Measurements from ENCODE around the gene LEMD3.

LEMD3 gene

DNA sequence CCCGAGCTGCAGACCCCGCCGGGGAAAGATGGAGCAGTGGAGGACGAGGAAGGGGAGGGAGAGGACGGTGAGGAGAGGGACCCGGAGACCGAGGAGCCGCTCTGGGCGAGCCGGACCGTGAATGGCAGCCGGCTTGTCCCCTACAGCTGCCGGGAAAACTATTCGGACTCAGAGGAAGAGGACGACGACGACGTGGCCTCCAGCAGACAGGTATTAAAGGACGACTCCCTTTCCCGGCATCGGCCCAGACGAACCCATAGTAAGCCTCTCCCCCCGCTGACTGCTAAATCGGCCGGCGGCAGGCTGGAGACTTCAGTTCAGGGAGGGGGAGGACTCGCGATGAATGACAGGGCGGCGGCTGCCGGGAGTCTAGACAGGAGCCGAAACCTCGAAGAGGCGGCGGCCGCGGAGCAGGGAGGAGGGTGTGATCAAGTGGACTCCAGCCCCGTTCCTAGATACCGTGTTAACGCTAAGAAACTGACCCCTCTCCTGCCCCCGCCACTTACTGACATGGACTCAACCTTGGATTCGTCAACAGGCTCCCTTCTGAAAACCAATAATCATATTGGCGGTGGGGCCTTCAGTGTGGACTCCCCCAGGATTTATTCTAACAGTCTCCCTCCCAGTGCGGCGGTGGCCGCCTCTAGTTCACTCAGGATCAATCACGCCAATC is 962 bp downstream of the LEMD3 start:
- DNase-seq (ENCODE audit: low read depth), result no peak

DNA sequence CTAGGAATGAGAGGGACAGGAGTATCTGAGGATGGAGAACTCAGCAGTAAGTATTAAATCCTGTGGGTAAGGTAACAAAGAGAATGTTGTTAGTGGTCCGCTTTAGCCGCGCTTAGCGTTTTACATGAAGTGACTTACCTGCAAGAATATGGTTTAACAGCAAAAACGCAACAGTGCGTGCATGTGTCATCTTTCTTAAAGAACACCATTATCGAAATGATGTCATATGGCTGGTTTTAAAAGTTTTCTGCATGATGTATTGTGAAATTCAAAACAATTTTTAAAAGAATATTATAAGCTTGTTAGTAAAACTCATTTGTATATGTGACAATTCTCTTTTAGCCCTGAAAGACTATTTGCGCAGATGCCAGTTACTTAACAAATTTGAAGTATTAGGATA is 1.7 kb downstream of the LEMD3 start:
- DNase-seq (ENCODE audit: low read depth), result no peak

DNA sequence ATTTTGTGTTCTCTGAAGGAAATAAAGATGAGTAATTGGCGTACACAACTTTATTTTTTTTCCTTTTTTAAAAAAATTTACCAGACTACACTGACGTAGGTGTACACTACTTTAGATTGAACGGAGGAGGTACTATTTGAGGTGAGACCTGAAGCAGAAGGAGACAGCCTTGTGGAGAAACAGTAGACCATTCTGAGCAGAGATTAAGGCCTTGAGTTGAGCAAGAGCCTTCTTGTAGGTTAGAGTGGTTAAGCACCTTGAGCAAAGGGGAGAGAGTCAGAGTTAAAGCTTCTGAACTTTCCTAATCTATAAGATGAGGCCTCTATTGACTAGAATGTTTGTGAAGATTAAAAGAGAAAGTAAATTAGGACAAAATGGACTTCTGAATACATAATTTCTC is 2.5 kb downstream of the LEMD3 start:
- no peak for DNase-seq (ENCODE audit: low read depth)

DNA sequence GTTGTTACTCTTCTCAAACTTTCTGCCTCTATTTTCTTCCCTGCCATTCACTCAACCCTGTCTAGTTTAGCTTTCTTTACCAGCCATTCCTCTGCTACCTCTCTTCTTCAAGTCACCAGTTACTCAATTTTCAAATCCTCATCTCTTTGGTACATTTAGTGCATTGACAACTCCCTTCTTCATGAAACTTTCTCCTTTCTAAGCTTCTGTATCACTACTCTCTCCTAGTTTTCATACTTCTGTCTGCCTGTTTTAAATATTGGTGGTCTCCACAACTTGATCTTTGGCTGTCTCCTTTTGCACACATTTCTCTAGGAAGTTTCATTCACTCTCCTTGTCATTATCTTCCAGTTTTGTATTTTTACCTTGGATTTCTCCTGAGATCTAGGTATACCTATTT is 6.0 kb downstream of the LEMD3 start:
- no peak for DNase-seq (ENCODE audit: low read depth)

DNA sequence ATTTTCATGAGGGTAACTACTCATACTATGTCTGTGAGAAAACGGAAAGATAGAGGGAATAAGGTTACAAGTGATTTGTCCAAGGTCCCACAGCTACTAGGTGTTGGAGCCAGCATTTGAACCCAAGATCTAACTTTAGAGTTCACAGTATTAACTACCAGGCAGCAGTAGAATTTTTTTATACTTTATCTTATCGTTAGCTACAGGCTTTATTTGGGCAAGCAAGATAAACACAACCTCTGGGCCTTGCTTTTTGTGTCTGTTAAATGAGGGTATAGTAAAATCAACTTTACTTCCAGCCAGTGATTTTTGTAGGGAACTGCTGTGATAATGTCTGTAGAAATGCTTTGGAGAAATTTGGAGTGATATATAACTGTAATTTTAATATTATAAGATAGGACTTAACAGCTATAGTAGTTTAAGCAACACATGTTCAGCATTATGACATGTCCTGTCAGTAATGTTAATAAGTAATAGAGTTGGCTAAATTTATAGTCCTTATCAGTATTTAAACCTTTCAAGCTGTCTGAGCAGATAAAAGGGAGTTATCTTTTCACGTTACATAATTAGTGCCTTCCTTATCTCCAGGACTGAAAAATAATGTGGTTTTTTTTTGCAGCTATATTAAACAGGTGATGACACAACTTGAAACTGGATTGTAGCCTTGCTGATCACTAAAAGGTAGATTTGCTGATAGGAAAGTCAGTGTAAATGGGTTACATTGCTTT is 12.8 kb downstream of the LEMD3 start:
- no peak for DNase-seq (ENCODE audit: low read depth)

DNA sequence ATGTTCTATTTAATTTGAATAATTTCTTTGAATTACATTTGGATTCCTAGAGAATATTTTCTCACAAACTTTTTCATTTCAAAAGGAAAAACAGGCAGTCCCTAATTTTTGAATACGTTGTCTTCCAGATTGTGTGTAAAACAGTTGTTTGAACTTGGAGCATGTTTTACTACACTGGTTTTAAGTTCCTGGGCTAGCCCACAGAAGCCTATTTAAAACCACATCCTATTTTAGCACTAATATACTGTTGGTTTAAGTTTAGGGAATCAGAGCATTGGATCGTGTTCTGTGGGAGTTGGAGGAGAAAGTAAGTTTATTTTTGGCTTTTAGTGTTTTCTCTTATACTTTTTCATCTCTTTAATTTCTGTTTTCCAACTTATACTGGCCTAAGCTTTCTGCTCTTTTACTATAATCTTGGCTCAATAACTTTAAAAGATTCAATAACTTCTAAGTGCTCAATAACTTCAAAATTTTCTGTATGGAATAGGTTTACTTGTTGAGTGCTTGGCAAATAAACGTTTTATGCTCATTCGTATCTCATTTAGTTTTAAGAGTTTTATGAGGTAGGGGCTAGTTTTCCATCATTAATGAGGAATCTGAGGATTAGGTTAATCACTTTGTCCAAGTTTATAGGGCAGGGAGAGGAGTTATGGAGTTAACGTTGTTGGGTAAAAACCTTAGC is 14.9 kb downstream of the LEMD3 start:
- DNase-seq (ENCODE audit: low read depth), result no peak

DNA sequence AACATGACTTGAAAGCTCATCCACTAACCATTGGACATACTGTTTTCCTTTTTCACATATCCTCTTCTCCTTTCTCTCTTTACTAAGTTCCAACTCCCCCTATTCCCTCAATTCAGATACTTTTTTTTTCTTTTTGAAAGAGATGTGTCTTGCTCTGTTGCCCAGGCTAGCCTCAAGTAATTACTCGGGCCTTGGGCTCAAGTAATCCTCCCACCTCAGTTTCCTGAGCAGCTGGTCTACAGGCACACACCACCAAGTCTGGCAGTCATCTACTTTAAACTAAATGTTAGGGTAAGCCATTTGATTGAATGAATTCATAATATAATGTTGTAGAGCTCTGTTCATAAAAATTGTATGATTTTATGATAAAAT is 15.5 kb downstream of the LEMD3 start:
- no peak for DNase-seq (ENCODE audit: low read depth)

DNA sequence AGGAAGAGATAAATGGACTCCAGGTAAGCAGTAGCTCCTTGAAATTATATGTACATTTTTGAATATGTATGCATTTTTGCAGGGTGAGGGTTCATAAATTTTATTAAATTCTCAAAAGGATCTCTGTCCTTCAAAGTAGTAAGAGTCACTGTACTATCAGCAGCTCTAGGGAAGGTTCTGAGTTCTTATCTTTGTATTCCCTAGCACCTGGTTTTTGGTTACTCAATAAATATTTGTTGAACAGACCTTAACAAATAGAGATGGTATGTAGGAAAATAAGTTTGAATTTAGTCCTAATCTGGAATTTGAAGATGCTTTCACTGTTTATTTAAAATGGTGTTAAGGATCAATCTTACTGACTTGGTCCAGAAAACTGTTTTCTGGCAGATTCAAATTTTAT is 18.3 kb downstream of the LEMD3 start:
- no peak for DNase-seq (ENCODE audit: low read depth)

DNA sequence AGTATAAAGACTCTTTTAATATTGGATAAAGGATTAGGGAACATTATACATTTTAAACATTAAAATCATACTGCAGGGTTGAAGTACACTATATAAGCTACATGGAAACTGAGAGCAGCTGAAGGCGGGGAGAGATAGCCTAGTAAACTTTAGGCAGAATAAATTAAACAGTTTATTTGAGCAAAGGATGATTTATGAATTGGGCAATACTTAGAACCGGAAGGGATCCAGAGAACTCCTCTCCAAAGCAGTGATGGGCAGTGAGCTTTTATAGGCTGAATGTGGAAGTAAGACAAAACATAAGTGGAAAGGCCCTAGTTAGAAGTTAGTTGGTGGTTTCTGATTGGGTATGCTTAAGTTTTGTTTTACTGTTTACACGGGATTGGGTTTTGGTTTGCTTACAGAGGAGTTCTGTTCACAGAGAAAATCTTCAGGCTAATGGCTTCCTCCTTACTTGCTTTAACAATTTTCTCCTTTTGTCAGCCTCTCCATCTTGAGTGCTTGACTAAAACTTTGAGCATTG is 18.9 kb downstream of the LEMD3 start:
- no peak for DNase-seq (ENCODE audit: low read depth)

DNA sequence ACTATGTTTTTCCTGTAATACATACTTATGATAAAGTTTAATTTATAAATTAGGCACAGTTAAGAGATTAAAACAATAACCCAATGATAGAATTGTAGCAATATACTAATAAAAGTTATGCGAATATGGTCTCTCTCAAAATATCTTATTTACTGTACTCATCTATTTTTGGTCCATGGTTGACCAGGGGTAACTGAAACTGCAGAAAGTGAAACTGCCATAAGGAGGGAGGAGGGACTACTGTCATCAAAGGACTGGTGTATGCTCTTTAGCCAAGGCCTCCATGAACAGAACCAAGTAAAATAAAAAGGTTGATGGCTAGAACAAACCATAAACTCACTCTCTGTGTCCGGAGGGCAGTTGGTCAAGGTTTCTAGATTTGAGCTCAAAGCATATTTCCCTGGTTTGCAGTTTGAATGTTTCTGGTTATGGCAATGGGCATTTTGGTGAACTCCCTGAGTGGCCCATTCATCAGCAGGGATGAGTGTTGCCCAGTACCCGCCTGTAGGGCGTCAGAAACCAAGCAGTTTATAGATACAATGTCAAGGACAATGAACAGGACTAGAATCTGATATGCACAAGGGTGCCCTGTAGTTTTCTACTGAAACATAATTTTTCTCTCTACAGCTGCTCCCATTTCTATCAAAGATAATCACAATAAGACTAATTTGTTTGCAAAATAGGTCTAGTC is 19.8 kb downstream of the LEMD3 start:
- DNase-seq (ENCODE audit: low read depth), result no peak

DNA sequence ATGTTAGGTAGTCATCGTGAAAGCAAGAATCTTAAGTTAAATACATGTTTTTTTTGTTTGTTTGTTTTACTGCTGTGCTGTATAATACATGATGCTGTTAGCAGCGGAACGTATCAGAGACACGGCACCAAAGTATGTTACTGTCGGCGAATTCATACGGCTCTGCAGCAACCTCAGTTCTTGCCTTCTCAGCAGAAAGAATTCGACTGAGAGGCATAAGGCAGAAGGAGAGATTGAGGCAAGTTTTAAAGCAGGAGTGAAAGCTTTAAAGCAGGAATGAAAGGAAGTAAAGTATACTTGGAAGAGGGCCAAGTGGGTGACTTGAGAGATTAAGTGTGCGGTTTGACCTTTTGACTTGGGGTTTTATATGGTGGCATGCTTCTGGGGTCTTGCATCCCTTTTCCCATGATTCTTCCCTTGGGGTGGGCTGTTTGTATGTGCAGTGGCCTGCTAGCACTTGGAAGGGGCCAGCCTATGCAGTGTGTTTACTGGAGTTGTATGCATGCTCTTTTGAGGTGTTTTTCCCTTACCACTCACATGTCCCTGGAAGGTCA is 23.7 kb downstream of the LEMD3 start:
- DNase-seq (ENCODE audit: low read depth), result no peak

DNA sequence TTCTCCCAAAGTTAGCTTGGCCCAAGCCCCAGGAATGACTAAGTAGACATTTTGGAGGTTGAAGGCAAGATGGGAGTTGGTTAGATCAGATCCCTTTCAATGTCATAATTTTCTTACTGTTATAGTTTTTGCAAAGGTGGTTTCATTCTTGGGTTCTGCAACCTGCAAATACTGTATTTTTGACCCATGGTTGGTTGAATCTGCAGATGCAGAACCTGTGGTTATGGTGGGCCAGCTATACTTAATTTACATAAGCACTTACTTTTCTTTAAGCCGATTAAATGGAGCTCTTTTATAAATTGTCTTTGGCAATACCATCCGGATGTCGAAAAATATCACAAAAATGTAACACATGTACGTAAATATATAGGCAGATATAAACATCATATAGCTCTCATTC is 25.6 kb downstream of the LEMD3 start:
- no peak for DNase-seq (ENCODE audit: low read depth)

DNA sequence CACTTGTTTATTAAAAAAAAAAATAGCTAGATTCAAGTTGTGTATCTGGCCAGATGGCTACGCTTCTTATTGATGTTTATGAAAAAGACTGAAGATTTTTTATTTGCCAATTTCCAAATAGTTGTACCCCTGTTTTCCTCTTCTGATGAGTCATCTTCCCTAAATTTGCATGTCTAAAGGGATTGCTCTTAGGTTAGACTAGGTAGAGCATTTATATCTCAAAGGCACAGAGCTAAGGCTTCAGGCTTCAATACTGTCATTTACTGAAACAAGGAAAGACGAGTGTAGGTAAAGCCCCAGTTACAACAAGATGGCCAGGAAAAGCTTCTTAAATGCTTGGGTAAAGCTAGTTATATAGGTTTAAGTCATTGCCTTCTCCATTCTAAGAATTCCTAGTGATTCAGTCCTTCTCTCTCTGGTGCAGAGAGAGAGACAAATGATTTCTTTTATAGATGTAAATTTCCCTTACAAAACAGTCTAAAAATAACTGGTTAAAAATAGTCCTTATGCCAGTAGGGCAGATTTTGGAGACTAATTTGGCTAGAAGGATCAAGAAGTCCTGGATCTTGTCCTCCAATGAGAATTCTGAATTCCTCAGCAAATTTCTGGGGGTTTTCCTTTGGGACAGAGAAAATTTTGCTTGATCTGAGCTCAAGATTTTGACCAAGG is 26.1 kb downstream of the LEMD3 start:
- DNase-seq (ENCODE audit: low read depth), result no peak

DNA sequence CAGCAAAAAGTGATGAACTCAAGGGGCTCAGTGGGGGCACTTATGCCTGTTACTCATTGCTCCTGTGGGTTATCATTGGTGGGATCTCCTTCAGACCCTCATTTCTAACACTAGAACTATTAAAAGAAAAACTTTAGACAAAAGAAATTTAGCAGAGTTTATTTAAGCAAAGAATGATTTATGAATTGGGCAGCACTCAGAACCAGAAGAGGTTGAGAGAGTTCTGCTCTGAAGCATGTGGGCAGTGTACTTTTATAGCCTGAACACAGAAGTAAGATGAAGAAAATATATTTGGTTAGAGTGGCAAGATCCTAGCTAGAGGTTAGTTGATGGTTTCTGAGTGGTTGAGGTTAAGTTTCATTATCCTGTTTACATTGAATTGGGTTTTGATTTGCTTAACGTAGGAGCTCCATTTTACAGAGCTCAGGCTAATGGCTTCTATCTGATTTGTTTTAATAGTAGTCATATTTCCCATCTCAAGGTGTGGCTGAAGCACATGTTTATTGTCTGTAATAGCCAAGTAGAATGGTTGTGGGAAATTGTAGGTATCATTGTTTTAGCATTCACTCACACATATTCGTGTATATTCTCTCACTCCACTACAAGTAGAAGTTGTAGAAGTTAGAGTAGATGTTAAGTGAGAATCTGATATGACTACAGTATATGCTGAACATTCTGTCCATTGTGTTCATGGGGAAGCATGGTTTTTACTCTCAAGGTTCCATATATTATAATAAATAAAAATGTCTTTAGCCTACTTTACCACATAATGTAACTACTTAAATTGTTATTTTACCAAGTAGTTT is 27.6 kb downstream of the LEMD3 start:
- no peak for DNase-seq (ENCODE audit: low read depth)

DNA sequence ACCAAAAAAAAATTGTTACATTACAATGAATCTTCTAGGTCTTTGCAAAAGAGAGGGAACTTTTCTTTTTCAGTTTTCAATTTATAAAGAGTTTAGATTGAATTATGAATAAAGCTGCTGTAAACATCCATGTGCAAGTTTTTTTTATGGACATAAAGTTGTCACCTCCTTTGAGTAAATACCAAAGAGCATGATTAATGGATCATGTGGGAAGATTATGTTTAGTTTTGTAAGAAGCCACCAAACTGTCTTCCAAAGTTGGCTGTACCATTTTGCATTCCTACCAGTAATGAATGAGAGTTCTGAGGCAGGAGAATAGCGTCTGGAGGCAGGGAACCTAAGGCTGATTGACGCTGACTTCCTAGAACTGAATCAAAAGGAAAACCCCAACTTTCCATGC is 30.2 kb downstream of the LEMD3 start:
- no peak for DNase-seq (ENCODE audit: low read depth)

DNA sequence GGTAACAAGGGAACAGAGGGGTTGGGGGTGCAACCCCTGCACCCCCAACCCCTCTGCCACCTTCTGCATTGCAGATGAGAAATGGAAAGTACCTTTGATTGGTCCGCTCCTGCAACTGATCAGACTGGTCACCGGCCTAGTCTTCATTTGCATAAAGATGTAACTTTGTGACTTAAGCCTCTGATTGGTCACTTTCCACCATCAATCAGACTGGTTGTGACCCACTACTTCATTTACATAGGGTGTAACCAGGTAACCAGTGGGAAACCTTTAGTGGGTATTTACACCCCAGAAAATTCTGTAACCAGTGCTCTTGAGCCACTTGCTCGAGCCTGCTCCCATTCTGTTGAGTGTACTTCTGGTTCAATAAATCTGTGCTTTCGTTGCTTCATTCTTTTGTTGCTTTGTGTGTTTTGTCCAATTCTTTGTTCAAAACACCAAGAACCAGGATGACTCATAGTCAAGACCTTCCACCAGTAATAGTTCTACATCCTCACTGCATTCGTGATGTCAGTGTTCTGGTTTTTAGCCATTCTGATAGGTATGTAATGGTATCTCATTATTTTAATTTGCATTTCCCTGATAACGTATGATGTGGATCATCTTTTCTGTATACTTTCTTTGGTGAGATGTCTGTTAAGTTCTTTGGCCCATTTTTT is 30.8 kb downstream of the LEMD3 start:
- no peak for DNase-seq (ENCODE audit: low read depth)

DNA sequence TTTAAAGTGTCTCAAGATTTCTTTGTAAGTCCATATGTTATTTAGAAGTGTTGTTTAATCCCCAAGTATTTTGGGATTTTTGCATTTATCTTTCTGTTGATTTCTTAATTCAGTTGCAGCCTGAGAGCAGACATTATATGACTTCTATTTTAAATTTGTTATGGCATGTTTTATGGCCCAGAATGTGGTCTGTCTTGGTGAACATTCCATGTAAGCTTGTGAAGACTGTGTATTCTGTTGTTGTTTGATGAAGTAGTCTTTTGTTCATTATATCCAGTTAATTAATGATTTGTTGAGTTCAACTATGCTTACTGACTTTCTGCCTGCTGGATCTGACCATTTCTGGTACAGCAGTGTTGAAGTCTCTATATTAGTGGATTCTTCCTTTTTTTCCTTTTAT is 34.0 kb downstream of the LEMD3 start:
- no peak for DNase-seq (ENCODE audit: low read depth)

DNA sequence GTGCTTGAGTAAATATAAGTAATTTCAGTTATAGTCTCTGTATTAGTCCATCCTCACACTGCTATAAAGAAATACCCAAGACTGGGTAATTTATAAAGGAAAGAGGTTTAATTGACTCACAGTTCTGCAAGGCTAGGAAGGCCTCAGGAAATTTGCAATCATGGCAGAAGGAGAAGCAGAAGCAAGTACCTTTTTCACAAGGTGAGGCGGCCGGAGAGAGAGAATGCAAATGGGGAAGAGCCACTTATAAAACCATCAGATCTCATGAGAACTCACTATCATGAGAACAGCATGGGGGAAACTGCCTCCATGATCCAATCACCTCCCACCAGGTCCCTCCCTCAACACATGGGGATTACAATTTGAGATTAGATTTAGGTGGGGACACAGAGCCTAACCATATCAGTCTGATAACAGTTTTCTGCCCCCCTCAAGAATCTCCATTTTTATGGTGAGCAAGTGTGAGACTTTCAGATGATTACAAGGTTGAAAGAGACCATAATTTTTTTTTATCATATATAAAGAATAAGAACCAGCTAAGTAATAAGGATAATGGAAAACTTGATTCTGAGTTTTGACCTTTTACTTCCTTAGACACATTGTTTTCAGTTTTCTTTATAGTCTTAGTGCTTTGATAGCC is 35.6 kb downstream of the LEMD3 start:
- no peak for DNase-seq (ENCODE audit: low read depth)

DNA sequence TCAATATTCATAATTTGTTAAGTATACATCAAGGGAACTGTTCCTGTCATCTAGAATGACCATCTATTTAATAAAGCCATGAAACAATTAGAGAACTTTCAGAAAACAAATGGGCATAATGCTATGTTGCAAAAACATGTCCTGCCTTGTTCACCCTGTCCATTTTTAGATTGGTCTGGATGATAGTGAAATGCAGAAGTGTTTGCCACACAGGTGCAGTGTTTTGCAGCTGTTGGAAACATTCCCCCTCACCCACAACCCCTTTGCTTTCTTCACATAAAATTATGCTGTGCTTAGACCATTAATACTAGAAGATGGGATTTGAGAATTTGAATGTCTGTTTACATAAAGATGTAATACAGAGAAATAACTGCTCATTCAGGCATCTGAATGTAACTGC is 36.5 kb downstream of the LEMD3 start:
- no peak for DNase-seq (ENCODE audit: low read depth)

DNA sequence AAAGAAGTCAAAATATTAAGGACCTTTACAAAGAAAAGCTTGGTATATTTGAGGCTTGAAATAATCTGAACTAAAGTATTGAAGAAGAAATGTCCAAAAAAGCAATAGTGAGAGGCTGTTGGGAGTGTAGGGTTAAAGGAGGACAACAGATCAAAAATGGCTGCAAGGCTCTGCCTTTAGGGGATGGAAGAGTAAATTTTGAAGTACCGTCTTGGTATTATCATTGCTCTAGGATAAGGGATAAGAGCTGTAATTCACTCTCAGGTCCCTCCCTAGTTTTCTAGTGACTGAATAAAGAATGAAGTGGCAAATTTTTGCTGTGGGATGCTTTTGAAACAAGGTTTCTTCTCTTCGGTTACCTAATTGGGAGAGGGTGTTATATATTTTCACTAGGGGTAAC is 38.7 kb downstream of the LEMD3 start:
- DNase-seq (ENCODE audit: low read depth), result no peak
